GM20000 (cell line): ENCODE data around the gene DEFB118.
"Not testable (repeated sequence)": the region's sequence is repeated elsewhere in the genome, so short reads cannot be mapped to it uniquely, and the experiment has no call there.

Experiments used
- DNase-seq: peaks from one replicate; pipeline ENCODE4 v3.0.0; 2012; ENCODE audit warnings: low spot score
- CTCF ChIP-seq: IDR thresholded peaks from 2 replicates; pipeline ENCODE4 v1.5.1; 2012; ENCODE audit warnings: mild to moderate bottlenecking, control low read depth; ENCODE audit errors: extremely low read depth, missing control alignments

The DEFB118 gene

GRCh38 chr20:31368301-31368700, at the start of gene DEFB118:
Gene DEFB118, plus strand, starts transcription at chr20:31368601. Its CDS starts 50 bp downstream, at chr20:31368651.
- no peak for DNase-seq
- TF ChIP-seq CTCF: no peak

- DNase-seq: no peak
- no peak for TF ChIP-seq CTCF
These were observed 45.9 kb upstream of the DEFB118 start for GRCh38 chr20:31322504-31322903.

GRCh38 chr20:31330893-31331292, 37.5 kb upstream of the DEFB118 start:
- DNase-seq: no peak
- TF ChIP-seq CTCF: no peak

GRCh38 chr20:31341470-31341869, 26.9 kb upstream of the DEFB118 start:
- no peak for DNase-seq
- no peak for TF ChIP-seq CTCF

GRCh38 chr20:31355981-31356380, 12.4 kb upstream of the DEFB118 start:
- TF ChIP-seq CTCF: no peak
- no peak for DNase-seq

- DNase-seq: no peak
- TF ChIP-seq CTCF: no peak
These were observed 5.1 kb upstream of the DEFB118 start for GRCh38 chr20:31363295-31363694.

- not testable (repeated sequence) for DNase-seq
These were observed 4.1 kb upstream of the DEFB118 start for GRCh38 chr20:31364272-31364671.

- no peak for DNase-seq
- no peak for TF ChIP-seq CTCF
These were observed 5.9 kb downstream of the DEFB118 start for GRCh38 chr20:31374346-31374745.
